ENCODE measurements around the gene ABHD17C. TPM values are rescaled to one million over a fixed set of nuclear protein-coding genes. Genes with fewer than 3 reads are reported as not detected.

ABHD17C gene
- total RNA-seq, 6 experiments from 2014 or later = 2.0 to 5.5 (median 3.0) TPM

- Histone ChIP-seq H3K27ac (no peak overlapping the region), H3K4me3 (peak overlapping the region; percentile 33 to 52 (median 44)), H3K36me3 (no peaks in the 10 kb centered on the region), H3K4me1 (peaks cover 0 to 17% (median 0%) of the 10 kb centered on the region in 4 donors), H3K27me3 (peaks cover 0 to 16% of the 10 kb centered on the region in 2 donors), H3K9me3 (no peaks in the 10 kb centered on the region)
- no peak for ATAC-seq
- intact Hi-C loops (cut with DNase I) = loop anchor here (5.0 to 10.0 kb wide), 4 partner anchors 114 to 324 kb away; no protein-coding TSS in a partner anchor
- DNase-seq = no peak
- 14% methylated on average over 7 of the region's 7 CpGs for WGBS (ENCODE audit: insufficient coverage, low coverage, low lambda C conversion rate, missing lambda C conversion rate)
- TF ChIP-seq POLR2A (IDR thresholded peaks at IDR 0.05) = no peak
- TF ChIP-seq, protein P1, sequence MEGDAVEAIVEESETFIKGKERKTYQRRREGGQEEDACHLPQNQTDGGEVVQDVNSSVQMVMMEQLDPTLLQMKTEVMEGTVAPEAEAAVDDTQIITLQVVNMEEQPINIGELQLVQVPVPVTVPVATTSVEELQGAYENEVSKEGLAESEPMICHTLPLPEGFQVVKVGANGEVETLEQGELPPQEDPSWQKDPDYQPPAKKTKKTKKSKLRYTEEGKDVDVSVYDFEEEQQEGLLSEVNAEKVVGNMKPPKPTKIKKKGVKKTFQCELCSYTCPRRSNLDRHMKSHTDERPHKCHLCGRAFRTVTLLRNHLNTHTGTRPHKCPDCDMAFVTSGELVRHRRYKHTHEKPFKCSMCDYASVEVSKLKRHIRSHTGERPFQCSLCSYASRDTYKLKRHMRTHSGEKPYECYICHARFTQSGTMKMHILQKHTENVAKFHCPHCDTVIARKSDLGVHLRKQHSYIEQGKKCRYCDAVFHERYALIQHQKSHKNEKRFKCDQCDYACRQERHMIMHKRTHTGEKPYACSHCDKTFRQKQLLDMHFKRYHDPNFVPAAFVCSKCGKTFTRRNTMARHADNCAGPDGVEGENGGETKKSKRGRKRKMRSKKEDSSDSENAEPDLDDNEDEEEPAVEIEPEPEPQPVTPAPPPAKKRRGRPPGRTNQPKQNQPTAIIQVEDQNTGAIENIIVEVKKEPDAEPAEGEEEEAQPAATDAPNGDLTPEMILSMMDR (IDR thresholded peaks at IDR 0.05) = no peak
Measured at GRCh38 chr15:80778621-80778963, 83.5 kb downstream of the ABHD17C start.

DNA sequence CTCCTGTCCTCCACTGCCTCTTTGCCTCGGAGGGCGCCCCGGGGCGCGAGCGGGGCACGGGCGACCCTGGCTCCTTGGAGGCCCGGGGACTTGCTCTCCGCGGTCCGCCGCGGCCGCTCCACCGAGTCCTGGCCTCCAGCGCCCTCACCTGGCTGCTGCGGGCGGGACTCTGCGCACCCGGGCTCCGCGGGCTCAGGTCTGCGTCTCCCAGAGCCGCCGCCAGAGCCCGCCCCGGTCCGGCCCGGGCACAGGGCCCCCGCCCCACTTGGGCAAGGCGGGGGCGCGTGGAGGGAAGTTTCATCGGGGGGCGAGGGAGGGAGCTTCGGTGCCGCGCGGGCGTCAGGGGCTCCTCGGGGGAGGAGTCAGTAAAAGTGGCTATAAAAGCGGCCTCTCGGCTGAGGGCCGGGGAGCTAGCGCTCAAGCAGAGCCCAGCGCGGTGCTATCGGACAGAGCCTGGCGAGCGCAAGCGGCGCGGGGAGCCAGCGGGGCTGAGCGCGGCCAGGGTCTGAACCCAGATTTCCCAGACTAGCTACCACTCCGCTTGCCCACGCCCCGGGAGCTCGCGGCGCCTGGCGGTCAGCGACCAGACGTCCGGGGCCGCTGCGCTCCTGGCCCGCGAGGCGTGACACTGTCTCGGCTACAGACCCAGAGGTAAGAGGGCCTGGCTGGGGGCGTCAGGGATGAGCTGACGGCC, 84.0 kb downstream of the ABHD17C start, which contains the start of gene CEMIP:
TSS of gene CEMIP (plus strand) at position 407 of the 694 bp plus-strand sequence. CDS start 94,510 bp downstream, outside the sequence.
- ATAC-seq = peak; percentile 88 to 92 (median 92)
- H3K27ac ChIP-seq = no peak within 1 kb of the TSS
- no peaks in the 10 kb centered on the region for H3K9me3 ChIP-seq
- no peaks in the 10 kb centered on the region for H3K36me3 ChIP-seq
- WGBS (ENCODE audit: insufficient coverage, low coverage, low lambda C conversion rate, missing lambda C conversion rate) = 0% methylated on average over 8 of the region's 75 CpGs
- TF ChIP-seq, protein P1 (IDR thresholded peaks at IDR 0.05) = peak; percentile 75 to 85 (median 78)
- no peak for TF ChIP-seq POLR2A (IDR thresholded peaks at IDR 0.05)
- H3K4me3 ChIP-seq = peak within 1 kb of the TSS; percentile 33 to 52 (median 44)
- DNase-seq = peak; percentile 73 to 76 (median 76)
- H3K27me3 ChIP-seq = peaks cover 0 to 16% of the 10 kb centered on the region in 2 donors
- intact Hi-C loops (cut with DNase I) = loop anchor here (5.0 to 10.0 kb wide), 4 partner anchors 114 to 324 kb away; no protein-coding TSS in a partner anchor
- peaks cover 0 to 17% (median 0%) of the 10 kb centered on the region in 4 donors for H3K4me1 ChIP-seq

DNA sequence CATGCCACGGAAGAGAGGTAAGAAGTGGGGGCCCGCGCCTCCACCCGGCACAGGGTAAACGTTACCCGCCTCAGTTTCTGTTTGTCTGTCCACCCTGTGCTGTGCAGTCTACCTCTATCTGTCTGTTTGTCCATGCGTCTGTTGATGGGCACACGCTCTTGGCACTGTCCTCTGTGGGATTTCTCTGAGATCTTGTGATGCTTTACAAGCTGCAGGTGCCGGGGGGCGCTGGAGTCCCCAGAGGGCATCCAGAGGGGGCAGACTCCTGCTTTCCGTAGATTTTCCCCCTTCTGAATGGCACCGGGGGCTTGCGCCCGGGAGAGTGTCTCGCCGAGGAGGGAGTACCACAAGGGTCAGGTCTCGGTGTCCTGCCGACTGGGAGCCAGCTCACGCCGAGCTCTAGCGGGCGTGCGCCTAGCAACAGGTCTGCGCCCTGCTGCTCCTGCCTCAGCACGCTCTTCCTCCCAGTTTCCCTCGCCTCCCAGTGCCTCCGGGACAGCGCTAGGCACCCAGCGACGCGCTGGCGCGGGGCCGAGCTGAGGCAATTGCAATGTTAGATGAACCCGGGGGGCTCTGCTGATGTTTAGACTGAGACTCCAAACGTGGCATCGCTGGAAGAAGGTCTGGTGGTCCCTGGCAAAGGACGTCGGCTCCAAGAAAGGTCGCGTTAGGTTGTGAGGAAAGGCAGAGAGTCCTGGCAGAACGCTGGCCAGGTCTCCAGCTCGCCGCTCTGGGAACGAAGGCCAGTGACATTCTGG, 84.7 kb downstream of the ABHD17C start:
- Histone ChIP-seq H3K27ac (no peak overlapping the region), H3K27me3 (peaks cover 0 to 16% of the 10 kb centered on the region in 2 donors), H3K4me1 (peaks cover 0 to 17% (median 0%) of the 10 kb centered on the region in 4 donors), H3K9me3 (no peaks in the 10 kb centered on the region), H3K4me3 (peak overlapping the region; percentile 33 to 52 (median 44)), H3K36me3 (no peaks in the 10 kb centered on the region)
- intact Hi-C loops (cut with DNase I) = loop anchor here (5.0 to 10.0 kb wide), 5 partner anchors 115 to 325 kb away; no protein-coding TSS in a partner anchor
- TF ChIP-seq, protein P1 (IDR thresholded peaks at IDR 0.05) = no peak
- no peak for TF ChIP-seq POLR2A (IDR thresholded peaks at IDR 0.05)
- peak; percentile 8 to 13 (median 12) for ATAC-seq
- peak in 1 of 3 donors; percentile 28 for DNase-seq
- WGBS (ENCODE audit: insufficient coverage, low coverage, low lambda C conversion rate, missing lambda C conversion rate) = 1% methylated on average over 14 of the region's 45 CpGs

DNA sequence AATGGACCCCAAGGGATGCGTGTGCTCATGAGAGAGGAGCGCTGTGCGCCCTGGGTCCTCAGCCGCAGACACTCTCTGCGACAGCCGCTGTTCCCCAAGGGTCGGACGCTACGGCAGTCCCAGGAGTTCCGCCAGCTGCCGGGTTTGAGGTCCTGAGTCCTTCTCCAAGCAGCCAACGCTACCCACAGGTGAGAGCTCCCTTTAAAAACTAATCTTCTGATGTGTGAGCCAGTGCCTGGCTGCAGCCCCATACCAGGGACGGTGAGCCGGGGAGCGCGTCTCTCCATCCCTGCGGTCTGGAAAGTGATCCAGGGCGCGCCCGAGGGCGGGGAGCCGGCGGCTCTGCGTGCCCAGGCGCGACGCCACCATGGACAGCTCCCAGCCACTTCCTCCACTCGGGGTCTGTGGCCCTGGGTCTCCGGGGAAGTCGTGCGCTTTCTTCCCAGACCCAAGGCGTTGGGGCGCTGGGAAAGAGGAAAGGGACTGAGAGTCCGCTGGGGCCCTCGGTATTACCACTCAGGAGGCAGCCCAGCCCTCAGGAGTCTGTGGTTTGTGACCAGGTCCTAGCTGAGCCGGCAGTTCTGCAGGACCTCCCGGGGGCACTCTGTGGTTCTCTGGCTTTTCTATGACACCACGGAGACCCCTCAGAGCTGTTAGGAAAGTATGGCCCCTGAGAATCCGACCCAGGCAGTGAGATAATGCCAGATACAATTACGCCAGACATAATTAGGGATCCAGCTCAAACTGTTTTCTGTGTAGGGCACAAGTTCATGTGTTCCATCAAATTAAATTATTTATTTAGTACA, 85.5 kb downstream of the ABHD17C start:
- H3K27me3 ChIP-seq = peaks cover 0 to 16% of the 10 kb centered on the region in 2 donors
- intact Hi-C loops (cut with DNase I) = loop anchor here in 1 of 2 donors (10.0 kb wide), 1 partner anchor 316 kb away; no protein-coding TSS in a partner anchor
- TF ChIP-seq, protein P1 (IDR thresholded peaks at IDR 0.05) = no peak
- no peak for TF ChIP-seq POLR2A (IDR thresholded peaks at IDR 0.05)
- WGBS (ENCODE audit: insufficient coverage, low coverage, low lambda C conversion rate, missing lambda C conversion rate) = 5% methylated on average over 18 of the region's 40 CpGs
- peaks cover 0 to 17% (median 0%) of the 10 kb centered on the region in 4 donors for H3K4me1 ChIP-seq
- no peak overlapping the region for H3K27ac ChIP-seq
- H3K4me3 ChIP-seq = no peak overlapping the region
- H3K36me3 ChIP-seq = no peaks in the 10 kb centered on the region
- DNase-seq = peak in 2 of 3 donors; percentile 40 to 66
- peak in 1 of 4 donors; percentile 30 for ATAC-seq
- no peaks in the 10 kb centered on the region for H3K9me3 ChIP-seq

Data from right lobe of liver (tissue), 6 donors.